Subcutaneous adipose tissue (tissue), 4 donors: Measurements from ENCODE around the gene CHD1L. TPM values are rescaled to one million over a fixed set of nuclear protein-coding genes. Genes with fewer than 3 reads are reported as not detected.

ENCODE experiments used
- CTCF ChIP-seq: fragments of 450-650 bp; IDR thresholded peaks from one replicate; pipeline ENCODE4 v1.5.1; 2016; ENCODE audit warnings: low read depth, mild to moderate bottlenecking, control low read depth, antibody characterized with exemption, moderate library complexity
- total RNA-seq, 4 donors: library from RNA; depleted of rRNA; stranded (reverse); fragments of >200 nt; gene quantifications; one replicate each; pipeline ENCODE4 v1.1.0, GENCODE V29; 2016

Gene CHD1L
- 10 to 100 TPM; 18.5 to 26.4 (median 23.6) TPM for total RNA-seq

GRCh38 chr1:147242449-147243227 lies at the start of gene CHD1L:
CHD1L (plus strand) TSS chr1:147242684; CDS start chr1:147242704, 20 bp downstream.
- TF ChIP-seq CTCF = no peak

GRCh38 chr1:147201276-147201675 lies 41.2 kb upstream of the CHD1L start:
- TF ChIP-seq CTCF = no peak

- no peak for TF ChIP-seq CTCF
Observed at GRCh38 chr1:147201786-147202185, 40.7 kb upstream of the CHD1L start.

GRCh38 chr1:147202576-147202975 lies 39.9 kb upstream of the CHD1L start:
- TF ChIP-seq CTCF = no peak

- TF ChIP-seq CTCF = no peak
Observed at GRCh38 chr1:147204080-147204479, 38.4 kb upstream of the CHD1L start.

- no peak for TF ChIP-seq CTCF
Observed at GRCh38 chr1:147207192-147207591, 35.3 kb upstream of the CHD1L start.

GRCh38 chr1:147208619-147209018 lies 33.9 kb upstream of the CHD1L start:
- TF ChIP-seq CTCF = no peak
